Lung (tissue), 12 donors: Measurements from ENCODE around the gene B3GALT4. TPM values are rescaled to one million over a fixed set of nuclear protein-coding genes. Genes with fewer than 3 reads are reported as not detected.
A peak's percentile ranks its signal among the peaks of the same experiment; 100 is the strongest.

ENCODE experiments used
- ATAC-seq: fragments of 200-7000 bp; cut with Tn5 transposase; one replicate; pipeline ENCODE4 v1.9.1; 2020; ENCODE audit warnings: moderate number of reproducible peaks; ENCODE audit not compliant: insufficient read depth, low FRiP score
- DNase-seq, 3 donors: peaks; one replicate each; pipeline ENCODE4 v3.0.0-alpha.2; 2013 to 2017
- H3K27ac ChIP-seq, 2 donors: one replicate each; pipeline ENCODE4 v1.5.1; 2013; ENCODE audit warnings: mild to moderate bottlenecking in 2 of 2, moderate library complexity in 2 of 2, control low read depth in 1 of 2, inconsistent platforms in 1 of 2, low read depth in 1 of 2, low read length in 1 of 2
- H3K27me3 ChIP-seq, 3 donors: one replicate each; pipeline ENCODE4 v1.5.1; 2013; ENCODE audit warnings: low read length in 2 of 3; ENCODE audit not compliant: control insufficient read depth in 3 of 3, insufficient read depth in 3 of 3
- H3K36me3 ChIP-seq, 4 donors: one replicate each; pipeline ENCODE4 v1.5.1; 2013; ENCODE audit warnings: low read length in 4 of 4, mild to moderate bottlenecking in 1 of 4, moderate library complexity in 1 of 4; ENCODE audit not compliant: control insufficient read depth in 4 of 4, insufficient read depth in 4 of 4
- H3K4me1 ChIP-seq, 5 donors: one replicate each; pipeline ENCODE4 v1.5.1; 2013; ENCODE audit warnings: low read length in 5 of 5, mild to moderate bottlenecking in 2 of 5, moderate library complexity in 1 of 5; ENCODE audit not compliant: control insufficient read depth in 5 of 5, insufficient read depth in 5 of 5
- H3K4me3 ChIP-seq: one replicate; pipeline ENCODE4 v1.5.1; 2013; ENCODE audit warnings: mild to moderate bottlenecking, control low read depth, moderate library complexity
- H3K9ac ChIP-seq, 2 donors: one replicate each; pipeline ENCODE4 v1.5.1; 2013; ENCODE audit warnings: low read length in 2 of 2, control low read depth in 1 of 2; ENCODE audit not compliant: insufficient read depth in 1 of 2
- H3K9me3 ChIP-seq, 4 donors: one replicate each; pipeline ENCODE4 v1.5.1; 2013; ENCODE audit warnings: low read length in 3 of 4, mild to moderate bottlenecking in 1 of 4, moderate library complexity in 1 of 4; ENCODE audit not compliant: control insufficient read depth in 4 of 4, insufficient read depth in 3 of 4
- WGBS, 2 donors: extraction: QIAGEN DNeasy Blood & Tissue Kit; methylation state at CpG; one replicate each; pipeline ENCODE4 v1.1.7; 2013; 5-methylcytosine and 5-hydroxymethylcytosine counted together
- polyA plus RNA-seq, 2 donors: library from polyadenylated mRNA; stranded (reverse); fragments of 200-250 nt; gene quantifications; one replicate each; pipeline ENCODE4 v1.2.1, GENCODE V29; 2013
- total RNA-seq, 2 donors: library from RNA; depleted of rRNA in 1 of 2; stranded (reverse); fragments of >200 nt in 1 of 2; gene quantifications; one replicate each; pipeline ENCODE4 v1.2.1, GENCODE V29; 2014 to 2021
- TF ChIP-seq, protein P1 (sequence below): IDR thresholded peaks from 2 replicates; pipeline ENCODE4 v1.5.1; 2012; ENCODE audit warnings: mild to moderate bottlenecking; ENCODE audit errors: control extremely low read depth, extremely low read depth
- donor health status: control.
- donor health status: control.
- donor health status: Bipolar disorder and iron deficiency.
- donor health status: healthy.
- donor health status: DM: yes; HTN: yes; CAD: no.

The B3GALT4 gene
- total and polyA plus RNA-seq, 4 donors: 6.8 to 19.0 (median 14.0) TPM

DNA sequence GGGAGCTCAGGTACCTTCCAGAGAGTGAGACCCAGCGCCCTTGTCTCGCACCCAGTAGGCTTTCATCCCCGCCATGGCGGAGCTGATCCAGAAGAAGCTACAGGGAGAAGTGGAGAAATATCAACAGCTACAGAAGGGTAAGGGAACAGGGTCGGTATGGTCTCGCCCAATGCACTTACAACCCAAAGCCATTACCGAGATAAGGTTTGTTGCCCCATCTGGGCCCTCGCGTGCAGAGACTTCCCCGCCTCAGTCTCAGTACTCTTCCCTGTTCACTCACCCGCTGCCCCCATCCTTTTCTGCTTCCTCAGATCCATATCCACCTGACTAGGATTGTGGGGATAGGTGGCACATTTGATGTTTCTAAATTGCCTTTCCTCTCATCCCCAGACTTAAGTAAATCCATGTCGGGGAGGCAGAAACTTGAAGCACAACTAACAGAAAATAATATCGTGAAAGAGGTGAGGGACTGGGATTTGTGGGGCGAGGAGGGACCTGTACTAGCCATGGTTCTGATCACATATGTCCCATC, 12.9 kb downstream of the B3GALT4 start:
- Histone ChIP-seq H3K36me3 (peaks cover 15 to 42% (median 27%) of the 10 kb centered on the region in 4 donors), H3K27me3 (no peaks in the 10 kb centered on the region), H3K9me3 (no peaks in the 10 kb centered on the region), H3K4me3 (peak overlapping the region; percentile 86), H3K9ac (peak overlapping the region; percentile 53 to 85), H3K27ac (peak overlapping the region in 1 of 2 donors; percentile 57), H3K4me1 (peaks cover 0 to 16% (median 15%) of the 10 kb centered on the region in 5 donors)
- 4 to 5% methylated on average over 14 of the region's 14 CpGs for WGBS, 2 donors
- TF ChIP-seq, protein P1, sequence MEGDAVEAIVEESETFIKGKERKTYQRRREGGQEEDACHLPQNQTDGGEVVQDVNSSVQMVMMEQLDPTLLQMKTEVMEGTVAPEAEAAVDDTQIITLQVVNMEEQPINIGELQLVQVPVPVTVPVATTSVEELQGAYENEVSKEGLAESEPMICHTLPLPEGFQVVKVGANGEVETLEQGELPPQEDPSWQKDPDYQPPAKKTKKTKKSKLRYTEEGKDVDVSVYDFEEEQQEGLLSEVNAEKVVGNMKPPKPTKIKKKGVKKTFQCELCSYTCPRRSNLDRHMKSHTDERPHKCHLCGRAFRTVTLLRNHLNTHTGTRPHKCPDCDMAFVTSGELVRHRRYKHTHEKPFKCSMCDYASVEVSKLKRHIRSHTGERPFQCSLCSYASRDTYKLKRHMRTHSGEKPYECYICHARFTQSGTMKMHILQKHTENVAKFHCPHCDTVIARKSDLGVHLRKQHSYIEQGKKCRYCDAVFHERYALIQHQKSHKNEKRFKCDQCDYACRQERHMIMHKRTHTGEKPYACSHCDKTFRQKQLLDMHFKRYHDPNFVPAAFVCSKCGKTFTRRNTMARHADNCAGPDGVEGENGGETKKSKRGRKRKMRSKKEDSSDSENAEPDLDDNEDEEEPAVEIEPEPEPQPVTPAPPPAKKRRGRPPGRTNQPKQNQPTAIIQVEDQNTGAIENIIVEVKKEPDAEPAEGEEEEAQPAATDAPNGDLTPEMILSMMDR: no peak
- DNase-seq (no peak), ATAC-seq (no peak)

DNA sequence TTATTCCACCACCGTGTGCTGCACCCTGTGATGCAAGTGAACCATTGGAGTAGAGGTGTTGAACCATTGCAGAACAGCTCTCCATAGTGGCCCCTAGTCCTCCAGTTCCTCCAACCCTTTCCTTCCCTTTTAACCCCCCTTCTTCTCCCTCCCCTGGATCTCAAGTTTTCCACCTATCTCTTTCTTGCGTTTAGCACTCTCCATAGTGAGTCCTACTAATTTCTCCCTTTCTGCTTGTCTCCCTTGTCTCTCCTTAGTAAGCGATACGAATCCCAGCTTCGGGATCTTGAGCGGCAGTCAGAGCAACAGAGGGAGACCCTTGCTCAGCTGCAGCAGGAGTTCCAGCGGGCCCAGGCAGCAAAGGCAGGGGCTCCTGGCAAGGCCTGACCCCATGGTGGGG, 13.5 kb downstream of the B3GALT4 start:
- ATAC-seq: no peak
- Histone ChIP-seq H3K27ac (peak overlapping the region in 1 of 2 donors; percentile 41), H3K4me1 (peaks cover 0 to 16% (median 15%) of the 10 kb centered on the region in 5 donors), H3K9ac (no peak overlapping the region), H3K9me3 (no peaks in the 10 kb centered on the region), H3K36me3 (peaks cover 15 to 45% (median 28%) of the 10 kb centered on the region in 4 donors), H3K27me3 (no peaks in the 10 kb centered on the region), H3K4me3 (peak overlapping the region; percentile 86)
- TF ChIP-seq, protein P1: no peak
- DNase-seq: no peak
- 65 to 68% methylated on average over 7 of the region's 7 CpGs for WGBS, 2 donors

DNA sequence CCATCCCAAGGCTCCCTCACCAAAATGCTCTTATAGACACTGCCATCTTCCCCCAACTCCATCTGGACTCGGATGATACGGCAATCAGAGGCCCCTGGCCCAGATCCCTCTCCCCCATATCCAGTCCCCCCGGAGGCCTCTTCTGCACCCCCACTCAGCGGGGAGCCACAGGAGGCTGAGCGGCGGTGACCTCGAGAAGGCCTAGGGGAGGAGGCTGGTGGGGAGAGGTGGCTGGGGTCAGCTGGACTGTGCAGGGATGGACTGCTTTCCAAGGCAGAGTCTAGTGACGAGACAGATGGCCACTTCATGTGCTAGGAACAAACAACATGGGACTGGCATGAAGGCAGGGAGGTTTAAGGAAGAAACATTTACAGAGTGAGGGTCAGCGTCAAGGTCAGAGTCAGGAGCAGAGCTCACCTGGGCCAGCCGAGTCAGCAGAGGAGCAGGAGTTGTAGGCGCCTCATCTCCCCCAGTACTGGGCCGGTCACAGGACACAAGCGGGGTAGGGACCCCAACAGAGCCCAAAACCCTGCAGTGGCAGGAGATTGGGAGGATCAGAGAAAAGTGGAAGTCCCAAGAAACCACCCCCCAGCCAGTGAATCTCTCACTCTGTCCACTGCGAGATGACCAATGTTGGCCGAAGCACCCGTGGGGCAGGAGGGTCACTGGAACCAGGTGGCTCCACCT, 16.2 kb downstream of the B3GALT4 start:
- Histone ChIP-seq H3K27me3 (no peaks in the 10 kb centered on the region), H3K27ac (no peak overlapping the region), H3K4me3 (no peak overlapping the region), H3K9ac (no peak overlapping the region), H3K36me3 (peaks cover 11 to 42% (median 24%) of the 10 kb centered on the region in 4 donors), H3K4me1 (peaks cover 0 to 21% (median 14%) of the 10 kb centered on the region in 5 donors), H3K9me3 (no peaks in the 10 kb centered on the region)
- TF ChIP-seq, protein P1: no peak
- ATAC-seq (no peak), DNase-seq (no peak)
- WGBS, 2 donors: 91 to 93% methylated on average over 16 of the region's 16 CpGs
